ENCODE data around the gene CLDN5. TPM values are rescaled to one million over a fixed set of nuclear protein-coding genes. Genes with fewer than 3 reads are reported as not detected.

The CLDN5 gene
- total RNA-seq, 4 donors from 2014 or later = 67.6 to 367 (median 162) TPM

DNA sequence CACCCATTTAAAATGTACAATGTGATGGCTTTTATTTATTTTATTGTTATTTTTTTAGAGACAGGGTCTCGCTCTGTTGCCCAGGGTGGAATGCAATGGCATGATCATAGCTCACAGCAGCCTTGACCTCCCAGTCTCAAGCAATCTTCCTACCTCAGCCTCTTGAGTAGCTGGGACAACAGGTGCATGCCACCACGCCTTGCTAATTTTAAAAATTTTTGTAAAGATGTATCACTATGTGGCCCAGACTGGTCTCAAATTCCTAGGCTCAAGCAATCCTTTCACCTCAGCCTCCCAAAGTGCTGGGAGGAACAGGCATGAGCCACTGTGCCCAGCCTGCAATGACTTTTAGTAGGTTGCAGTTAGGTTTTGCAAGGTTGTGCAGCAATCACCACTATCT lies 14.3 kb downstream of the CLDN5 start:
- ATAC-seq (ENCODE audit: low FRiP score) (no peak), DNase-seq (ENCODE audit: low spot score) (no peak)
- TF ChIP-seq, protein P1, sequence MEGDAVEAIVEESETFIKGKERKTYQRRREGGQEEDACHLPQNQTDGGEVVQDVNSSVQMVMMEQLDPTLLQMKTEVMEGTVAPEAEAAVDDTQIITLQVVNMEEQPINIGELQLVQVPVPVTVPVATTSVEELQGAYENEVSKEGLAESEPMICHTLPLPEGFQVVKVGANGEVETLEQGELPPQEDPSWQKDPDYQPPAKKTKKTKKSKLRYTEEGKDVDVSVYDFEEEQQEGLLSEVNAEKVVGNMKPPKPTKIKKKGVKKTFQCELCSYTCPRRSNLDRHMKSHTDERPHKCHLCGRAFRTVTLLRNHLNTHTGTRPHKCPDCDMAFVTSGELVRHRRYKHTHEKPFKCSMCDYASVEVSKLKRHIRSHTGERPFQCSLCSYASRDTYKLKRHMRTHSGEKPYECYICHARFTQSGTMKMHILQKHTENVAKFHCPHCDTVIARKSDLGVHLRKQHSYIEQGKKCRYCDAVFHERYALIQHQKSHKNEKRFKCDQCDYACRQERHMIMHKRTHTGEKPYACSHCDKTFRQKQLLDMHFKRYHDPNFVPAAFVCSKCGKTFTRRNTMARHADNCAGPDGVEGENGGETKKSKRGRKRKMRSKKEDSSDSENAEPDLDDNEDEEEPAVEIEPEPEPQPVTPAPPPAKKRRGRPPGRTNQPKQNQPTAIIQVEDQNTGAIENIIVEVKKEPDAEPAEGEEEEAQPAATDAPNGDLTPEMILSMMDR (IDR thresholded peaks at IDR 0.05) = no peak

DNA sequence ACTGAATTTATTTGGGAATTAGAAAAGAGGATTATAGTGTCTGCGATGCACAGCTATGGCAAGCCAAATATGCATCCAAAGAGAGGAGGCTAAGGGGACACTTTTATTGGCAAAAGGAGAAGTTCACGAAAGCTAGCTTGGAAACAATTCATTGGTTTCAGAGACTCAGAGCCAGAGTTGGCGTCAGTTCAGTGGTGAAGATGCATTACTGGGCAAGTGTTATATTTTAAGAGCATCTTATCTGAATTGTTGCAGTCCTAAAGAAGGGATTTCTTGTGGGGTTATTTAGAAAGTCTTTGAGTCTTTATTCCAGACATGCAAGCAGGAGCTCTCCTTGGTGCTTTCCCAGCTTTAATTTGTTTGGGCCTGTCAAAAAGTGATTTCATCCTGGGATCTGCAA lies 15.0 kb downstream of the CLDN5 start:
- ATAC-seq (ENCODE audit: low FRiP score) (no peak), DNase-seq (ENCODE audit: low spot score) (no peak)
- TF ChIP-seq, protein P1 (IDR thresholded peaks at IDR 0.05) = no peak

DNA sequence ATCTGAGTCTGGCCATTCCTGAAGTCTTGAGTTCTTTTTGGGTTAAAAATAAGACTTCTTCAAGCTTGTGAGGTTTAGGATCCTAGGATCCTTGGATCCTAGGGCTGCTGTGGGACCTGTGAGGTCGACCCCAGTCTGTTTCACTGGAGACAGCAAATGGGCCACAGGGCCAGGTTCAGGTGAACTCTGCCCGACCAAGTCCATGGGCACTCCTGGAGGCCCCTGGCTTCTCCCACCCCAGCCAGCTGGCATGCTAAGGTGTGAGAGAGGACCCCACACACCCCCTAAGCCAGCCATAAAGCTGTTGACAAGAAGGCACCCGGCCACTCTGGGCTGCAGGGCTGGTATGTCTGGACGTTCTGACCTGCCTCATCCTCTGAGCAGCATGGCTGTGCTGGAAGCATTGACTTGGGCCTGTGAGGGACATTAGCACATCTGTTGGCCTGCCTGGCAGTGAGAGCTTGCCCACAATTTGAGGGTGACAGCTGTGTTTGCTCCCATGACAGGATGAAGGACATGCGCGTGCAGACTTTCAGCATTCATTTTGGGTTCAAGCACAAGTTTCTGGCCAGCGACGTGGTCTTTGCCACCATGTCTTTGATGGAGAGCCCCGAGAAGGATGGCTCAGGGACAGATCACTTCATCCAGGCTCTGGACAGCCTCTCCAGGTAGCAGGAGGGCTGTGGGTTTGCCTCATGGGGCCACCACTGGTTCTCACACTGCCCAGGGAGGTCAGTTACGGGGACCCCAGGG lies 16.0 kb downstream of the CLDN5 start:
- ATAC-seq (ENCODE audit: low FRiP score) = no peak
- TF ChIP-seq, protein P1 (IDR thresholded peaks at IDR 0.05) = no peak
- DNase-seq (ENCODE audit: low spot score) = no peak

DNA sequence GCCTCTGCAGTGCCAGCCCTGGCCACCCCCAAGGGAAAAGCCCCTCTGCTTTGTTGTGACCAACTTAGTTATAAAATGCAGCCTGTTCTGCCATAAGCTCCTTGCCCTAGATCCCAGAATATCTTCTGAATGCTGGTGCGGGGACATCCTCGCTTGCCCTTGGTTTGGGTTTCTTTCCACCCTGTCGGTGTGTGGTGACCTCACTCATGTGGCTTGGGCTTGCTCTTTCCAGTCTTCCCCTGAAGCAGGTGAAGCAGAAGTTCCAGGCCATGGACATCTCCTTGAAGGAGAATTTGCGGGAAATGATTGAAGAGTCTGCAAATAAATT lies 16.7 kb downstream of the CLDN5 start:
- TF ChIP-seq, protein P1 (IDR thresholded peaks at IDR 0.05) = no peak
- ATAC-seq (ENCODE audit: low FRiP score) (no peak), DNase-seq (ENCODE audit: low spot score) (no peak)

DNA sequence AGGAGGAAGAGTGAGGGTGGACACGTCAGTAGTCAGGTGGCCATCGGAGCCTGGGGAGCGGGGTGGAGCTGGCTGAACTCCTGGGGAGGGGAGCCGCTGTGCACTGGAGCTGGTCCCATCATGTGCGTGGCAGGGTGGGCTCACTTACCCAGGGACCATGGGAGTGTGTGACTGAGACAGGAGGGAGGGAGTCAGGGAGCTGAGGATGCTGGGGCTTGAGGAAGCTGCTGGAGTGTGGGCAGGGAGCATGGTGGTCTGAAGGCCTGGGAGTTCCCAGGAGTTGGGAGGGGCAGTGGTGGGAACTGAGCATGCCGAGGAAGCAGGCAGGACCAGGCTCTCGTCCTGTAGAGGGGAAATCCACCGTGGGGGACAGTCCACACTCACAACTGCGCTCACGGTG lies 18.0 kb downstream of the CLDN5 start:
- no peak for DNase-seq (ENCODE audit: low spot score)
- ATAC-seq (ENCODE audit: low FRiP score) = no peak
- TF ChIP-seq, protein P1 (IDR thresholded peaks at IDR 0.05) = no peak

DNA sequence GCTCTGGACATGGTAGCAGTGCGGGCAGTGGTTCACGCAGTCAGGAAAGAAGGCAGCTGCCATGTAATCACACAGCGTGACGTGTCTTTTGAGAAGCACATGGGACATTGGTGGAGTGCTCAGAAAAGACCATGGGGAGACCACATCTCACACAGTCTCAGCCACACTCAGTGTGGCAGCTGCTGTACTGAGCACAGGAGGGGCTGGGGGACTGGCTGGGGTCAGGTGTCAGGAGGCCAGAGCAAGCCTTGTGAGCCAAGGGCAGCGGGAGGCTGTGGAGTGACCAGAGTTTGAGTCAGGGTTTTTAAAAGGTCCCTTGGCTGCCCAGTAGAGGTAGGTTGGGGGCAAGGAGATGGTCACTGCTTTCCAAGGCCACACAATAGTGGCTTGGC lies 18.5 kb downstream of the CLDN5 start:
- TF ChIP-seq, protein P1 (IDR thresholded peaks at IDR 0.05) = no peak
- ATAC-seq (ENCODE audit: low FRiP score) (no peak), DNase-seq (ENCODE audit: low spot score) (no peak)

All from omental fat pad (tissue), 4 donors.